Amniotic stem cell (primary cell): Measurements from ENCODE around the gene MEGF8.
"Not testable (repeated sequence)": the region's sequence is repeated elsewhere in the genome, so short reads cannot be mapped to it uniquely, and the experiment has no call there.

Experiments
- DNase-seq: peaks from one replicate; lab custom pipeline; 2025; lab: John Stamatoyannopoulos, UW

Gene MEGF8

GRCh38 chr19:42332059-42332458 is 6.6 kb downstream of the MEGF8 start:
- DNase-seq = no peak

DNA sequence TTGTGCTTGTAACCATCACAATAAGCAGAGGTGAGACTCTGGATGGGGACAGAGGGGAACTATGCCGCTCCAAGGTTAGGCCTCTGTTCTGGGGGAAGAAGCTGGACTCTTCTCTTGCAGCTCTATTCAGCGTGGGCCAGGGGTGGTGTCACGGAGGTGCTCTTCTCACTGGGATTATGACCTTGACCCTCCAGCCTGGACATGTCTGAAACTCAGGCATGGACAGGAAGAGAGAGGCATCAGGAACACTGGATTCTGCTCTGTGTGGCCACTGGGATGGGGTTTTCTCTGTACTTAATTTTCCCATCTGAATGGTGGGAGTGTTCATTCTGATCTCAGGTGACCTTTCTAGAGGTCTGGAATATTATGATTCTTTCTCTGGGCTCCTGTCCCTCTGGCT is 7.6 kb downstream of the MEGF8 start:
- DNase-seq = no peak

DNA sequence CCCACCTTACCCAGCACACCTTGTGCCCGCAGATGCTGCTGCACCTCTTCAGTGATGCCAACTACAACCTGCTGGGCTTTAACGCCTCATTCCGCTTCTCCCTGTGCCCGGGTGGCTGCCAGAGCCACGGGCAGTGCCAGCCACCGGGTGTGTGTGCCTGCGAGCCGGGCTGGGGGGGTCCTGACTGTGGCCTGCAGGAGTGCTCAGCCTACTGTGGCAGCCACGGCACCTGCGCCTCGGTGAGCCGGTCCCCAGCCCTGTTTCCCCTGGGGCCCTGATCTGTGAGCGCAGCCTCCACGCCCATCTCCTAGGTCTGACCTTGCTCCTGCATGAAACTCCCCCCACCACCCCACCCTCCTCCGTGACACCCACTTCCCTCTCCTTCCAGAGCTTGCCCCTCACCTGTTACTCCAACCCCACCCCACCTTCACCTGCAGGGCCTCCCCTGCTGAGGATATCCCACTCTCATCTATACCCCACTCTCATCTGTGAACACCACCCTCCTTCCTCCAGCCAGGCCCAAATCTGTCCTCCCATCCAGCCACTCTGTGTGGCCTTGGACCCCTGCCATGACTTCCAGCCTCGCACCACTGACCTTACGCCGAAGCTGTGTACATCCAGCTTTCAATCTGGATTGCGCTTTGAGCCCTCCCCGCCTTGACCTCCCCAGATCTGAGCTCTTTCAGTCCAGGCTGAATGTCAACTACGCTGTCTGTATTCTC is 8.7 kb downstream of the MEGF8 start:
- no peak for DNase-seq

- DNase-seq = no peak
Observed at GRCh38 chr19:42334697-42335373, 9.4 kb downstream of the MEGF8 start.

- DNase-seq = no peak
Observed at GRCh38 chr19:42335374-42335936, 10.0 kb downstream of the MEGF8 start.

DNA sequence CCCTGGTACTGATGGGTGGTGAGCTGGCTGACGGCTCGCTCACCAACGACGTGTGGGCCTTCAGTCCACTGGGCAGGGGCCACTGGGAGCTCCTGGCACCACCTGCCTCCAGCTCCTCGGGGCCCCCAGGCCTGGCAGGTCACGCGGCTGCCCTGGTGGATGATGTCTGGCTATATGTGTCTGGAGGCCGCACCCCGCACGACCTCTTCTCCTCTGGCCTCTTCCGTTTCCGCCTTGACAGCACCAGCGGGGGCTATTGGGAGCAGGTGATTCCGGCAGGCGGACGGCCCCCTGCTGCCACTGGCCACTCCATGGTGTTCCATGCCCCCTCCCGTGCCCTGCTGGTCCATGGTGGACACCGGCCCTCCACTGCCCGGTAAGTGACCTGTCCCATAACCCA is 10.5 kb downstream of the MEGF8 start:
- no peak for DNase-seq

DNA sequence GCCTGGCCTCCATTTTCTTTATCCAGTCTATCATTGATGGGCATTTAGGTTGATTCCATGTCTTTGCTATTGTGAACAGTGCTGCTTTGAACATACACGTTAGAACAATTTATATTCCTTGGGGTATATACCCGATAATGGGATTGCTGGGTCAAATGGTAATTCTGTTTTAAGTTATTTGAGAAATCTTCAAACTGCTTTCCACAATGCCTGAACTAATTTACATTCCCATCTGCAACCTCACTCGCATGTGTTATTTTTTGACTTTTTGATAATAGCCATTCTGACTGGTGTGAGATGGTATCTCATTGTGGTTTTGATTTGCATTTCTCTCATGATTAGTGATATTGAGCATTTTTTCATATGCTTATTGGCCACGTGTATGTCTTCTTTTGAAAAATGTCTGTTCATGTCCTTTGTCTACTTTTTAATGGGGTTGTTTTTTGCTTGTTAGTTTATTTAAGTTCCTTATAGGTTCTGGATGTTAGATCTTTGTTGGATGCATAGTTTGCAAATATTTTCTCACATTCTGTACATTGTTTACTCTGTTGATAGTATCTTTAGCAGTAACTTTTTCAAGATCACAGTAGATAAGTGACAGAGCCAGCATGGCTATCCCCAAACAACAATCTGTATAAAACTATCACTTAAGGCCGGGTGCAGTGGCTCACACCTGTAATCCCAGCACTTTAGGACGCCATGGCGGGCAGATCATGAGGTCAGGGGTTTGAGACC is 13.9 kb downstream of the MEGF8 start:
- not testable (repeated sequence) for DNase-seq

DNA sequence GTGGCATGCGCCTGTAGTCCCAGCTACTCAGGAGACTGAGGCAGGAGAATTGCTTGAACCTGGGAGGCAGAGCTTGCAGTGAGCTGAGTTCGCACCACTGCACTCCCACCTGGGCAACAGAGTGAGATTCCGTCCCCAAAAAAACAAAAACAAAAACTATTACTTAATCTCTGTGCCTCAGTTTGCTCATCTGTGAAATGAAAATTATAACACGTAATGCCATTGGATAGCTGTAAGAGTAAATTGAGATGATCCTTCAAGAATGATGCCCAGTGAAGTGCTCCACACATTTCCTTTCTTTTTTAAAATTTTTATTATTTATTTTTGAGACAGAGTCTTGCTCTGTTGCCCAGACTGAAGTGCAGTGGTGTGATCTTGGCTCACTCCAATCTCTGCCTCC is 14.5 kb downstream of the MEGF8 start:
- not testable (repeated sequence) for DNase-seq

DNA sequence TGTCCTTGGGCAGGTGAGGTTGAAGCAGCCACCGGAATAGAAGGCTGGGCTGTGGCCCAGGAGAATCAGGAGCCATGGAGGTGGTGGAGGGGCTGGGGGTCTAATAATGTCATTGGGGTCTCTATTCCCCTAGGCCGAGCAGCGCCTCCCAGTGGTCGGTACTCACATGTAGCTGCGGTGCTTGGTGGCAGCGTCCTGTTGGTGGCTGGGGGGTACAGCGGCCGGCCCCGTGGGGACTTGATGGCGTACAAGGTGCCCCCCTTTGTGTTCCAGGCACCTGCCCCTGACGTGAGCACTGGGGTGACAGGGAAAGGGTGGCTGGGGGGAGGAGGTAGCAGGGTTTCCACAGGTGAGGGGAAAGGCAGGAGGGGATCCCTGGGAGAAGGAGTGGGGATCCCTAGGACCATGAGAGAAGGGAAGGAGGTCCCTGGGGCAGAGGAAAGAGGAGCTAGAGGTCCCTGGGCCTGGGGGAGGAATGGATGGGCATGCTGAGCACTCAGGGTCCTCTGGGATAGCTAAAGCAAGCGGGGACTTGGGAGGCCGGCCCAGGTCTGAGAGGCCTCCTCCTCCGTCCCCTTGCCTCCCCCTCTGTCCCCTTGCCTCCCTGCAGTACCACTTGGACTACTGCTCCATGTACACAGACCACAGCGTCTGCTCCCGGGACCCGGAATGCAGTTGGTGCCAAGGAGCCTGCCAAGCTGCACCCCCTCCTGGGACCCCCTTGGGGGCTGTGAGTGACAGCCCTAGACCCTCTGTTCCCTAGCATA is 18.1 kb downstream of the MEGF8 start:
- DNase-seq = no peak

DNA sequence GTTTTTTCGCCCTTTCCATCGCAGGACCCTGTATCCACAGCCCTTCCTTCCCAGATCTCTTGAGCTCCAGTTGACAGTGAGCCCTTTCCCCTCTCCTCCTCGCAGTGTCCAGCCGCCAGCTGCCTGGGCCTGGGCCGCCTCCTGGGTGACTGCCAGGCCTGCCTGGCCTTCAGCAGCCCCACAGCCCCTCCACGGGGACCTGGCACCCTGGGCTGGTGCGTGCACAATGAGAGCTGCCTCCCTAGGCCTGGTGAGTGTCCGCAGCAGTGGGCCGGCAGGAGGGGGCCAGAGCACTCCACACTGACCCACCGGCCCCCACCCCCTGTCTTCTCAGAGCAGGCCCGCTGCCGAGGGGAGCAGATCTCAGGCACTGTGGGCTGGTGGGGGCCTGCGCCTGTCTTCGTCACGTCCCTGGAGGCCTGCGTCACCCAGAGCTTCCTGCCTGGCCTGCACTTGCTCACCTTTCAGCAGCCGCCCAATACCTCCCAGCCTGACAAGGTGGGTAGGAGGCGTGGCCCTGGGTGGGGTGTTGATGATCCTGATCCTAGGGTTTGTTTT is 19.0 kb downstream of the MEGF8 start:
- no peak for DNase-seq

DNA sequence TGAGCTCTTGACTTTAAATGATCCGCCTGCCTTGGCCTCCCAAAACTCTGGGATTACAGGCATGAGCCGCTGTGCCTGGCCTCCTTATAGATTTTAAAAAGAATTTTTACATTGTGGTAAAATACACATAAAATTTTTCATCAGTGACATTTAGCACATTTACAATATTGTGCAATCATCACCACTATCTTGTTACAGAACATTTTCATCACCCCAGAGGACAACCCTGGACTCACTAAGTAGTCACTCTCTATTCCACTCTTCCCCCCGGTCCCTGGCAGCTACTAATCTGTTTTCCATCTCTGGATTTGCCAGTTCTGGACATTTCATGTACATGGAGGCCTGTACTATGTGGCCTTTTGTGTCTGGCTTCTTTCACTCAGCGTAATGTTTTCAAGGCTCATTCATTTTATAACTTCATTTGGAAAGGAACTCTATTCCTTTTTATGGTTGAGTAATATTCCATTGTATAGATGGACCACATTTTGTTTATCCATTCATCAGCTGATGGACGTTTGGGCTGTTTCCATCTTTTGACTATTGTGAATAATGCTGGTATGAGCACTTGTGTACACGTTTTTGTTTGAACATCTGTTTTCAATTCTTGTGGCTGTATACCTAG is 19.9 kb downstream of the MEGF8 start:
- DNase-seq = no peak

- no peak for DNase-seq
Observed at GRCh38 chr19:42348211-42348610, 22.8 kb downstream of the MEGF8 start.

GRCh38 chr19:42349378-42350107 is 24.1 kb downstream of the MEGF8 start:
- no peak for DNase-seq

- DNase-seq = no peak
Observed at GRCh38 chr19:42350417-42350816, 25.0 kb downstream of the MEGF8 start.

- DNase-seq = no peak
Observed at GRCh38 chr19:42351079-42351735, 25.8 kb downstream of the MEGF8 start.

- no peak for DNase-seq
Observed at GRCh38 chr19:42352301-42353259, 27.1 kb downstream of the MEGF8 start.

GRCh38 chr19:42353341-42354015 is 28.0 kb downstream of the MEGF8 start:
- no peak for DNase-seq

- no peak for DNase-seq
Observed at GRCh38 chr19:42355896-42356295, 30.5 kb downstream of the MEGF8 start.
